ENCODE results near the gene MCC.

MCC gene

DNA sequence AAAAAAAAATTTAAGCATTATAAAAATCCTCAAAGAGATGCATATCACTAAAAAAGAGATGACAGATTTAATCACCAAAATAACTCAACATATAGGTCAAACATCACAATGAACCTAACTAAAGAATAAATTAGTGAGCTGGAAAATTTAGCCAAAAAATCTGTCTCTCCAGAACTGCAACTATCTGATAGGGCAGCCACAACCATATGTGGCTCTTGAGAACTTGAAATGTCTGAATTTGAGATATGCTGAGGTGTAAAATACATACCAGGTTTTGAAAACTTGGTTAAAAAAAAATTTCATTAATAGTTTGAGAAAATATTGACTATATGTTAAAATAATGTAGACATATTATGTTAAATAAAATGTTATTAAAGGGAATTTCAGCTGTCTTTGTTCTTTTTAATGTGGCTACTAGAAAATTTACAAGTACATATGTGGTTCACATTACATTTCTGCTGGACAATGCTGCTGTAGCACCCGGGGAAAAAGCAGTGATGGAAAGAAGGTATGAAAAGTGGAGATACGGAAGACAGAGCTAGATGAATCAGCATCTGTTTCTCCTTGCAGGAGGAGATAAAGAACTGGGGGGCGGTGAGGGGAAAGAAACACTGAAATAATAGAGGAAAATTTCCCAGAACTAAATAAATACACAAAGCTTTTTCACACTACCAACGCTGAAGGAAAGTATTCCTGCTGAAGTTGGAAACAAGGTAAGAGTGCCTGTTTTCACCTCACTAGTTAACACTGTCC lies 445.6 kb downstream of the MCC start:
- H3K9me3 ChIP-seq (ENCODE audit: insufficient read depth, low read length) = no peaks in the 10 kb centered on the region
- no peaks in the 10 kb centered on the region for H3F3A ChIP-seq (ENCODE audit: insufficient read depth)
- no peak for TF ChIP-seq EZH2phosphoT487 (conservative IDR thresholded peaks at IDR 0.05; ENCODE audit: low read length)
- TF ChIP-seq, protein P1, sequence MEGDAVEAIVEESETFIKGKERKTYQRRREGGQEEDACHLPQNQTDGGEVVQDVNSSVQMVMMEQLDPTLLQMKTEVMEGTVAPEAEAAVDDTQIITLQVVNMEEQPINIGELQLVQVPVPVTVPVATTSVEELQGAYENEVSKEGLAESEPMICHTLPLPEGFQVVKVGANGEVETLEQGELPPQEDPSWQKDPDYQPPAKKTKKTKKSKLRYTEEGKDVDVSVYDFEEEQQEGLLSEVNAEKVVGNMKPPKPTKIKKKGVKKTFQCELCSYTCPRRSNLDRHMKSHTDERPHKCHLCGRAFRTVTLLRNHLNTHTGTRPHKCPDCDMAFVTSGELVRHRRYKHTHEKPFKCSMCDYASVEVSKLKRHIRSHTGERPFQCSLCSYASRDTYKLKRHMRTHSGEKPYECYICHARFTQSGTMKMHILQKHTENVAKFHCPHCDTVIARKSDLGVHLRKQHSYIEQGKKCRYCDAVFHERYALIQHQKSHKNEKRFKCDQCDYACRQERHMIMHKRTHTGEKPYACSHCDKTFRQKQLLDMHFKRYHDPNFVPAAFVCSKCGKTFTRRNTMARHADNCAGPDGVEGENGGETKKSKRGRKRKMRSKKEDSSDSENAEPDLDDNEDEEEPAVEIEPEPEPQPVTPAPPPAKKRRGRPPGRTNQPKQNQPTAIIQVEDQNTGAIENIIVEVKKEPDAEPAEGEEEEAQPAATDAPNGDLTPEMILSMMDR (IDR thresholded peaks at IDR 0.05; ENCODE audit: insufficient read depth, low read length, poor library complexity, severe bottlenecking) = no peak
- no peaks in the 10 kb centered on the region for H3K79me2 ChIP-seq (ENCODE audit: insufficient read depth, low read length)
- H3K27ac ChIP-seq (ENCODE audit: low read depth, low read length) = no peak overlapping the region
- no peaks in the 10 kb centered on the region for H3K9me2 ChIP-seq (replicated peaks; ENCODE audit: insufficient read depth, low read length)
- H3K4me2 ChIP-seq (ENCODE audit: low read depth, low read length, poor library complexity, severe bottlenecking) = no peak overlapping the region
- H3K27me3 ChIP-seq (ENCODE audit: low read length) = no peaks in the 10 kb centered on the region
- H3K9ac ChIP-seq (ENCODE audit: low read length) = no peak overlapping the region
- H3K36me3 ChIP-seq (ENCODE audit: low read length) = no peaks in the 10 kb centered on the region
- H4K20me1 ChIP-seq (ENCODE audit: low read depth, low read length) = no peaks in the 10 kb centered on the region
- H2AFZ ChIP-seq (ENCODE audit: low read depth, low read length, severe bottlenecking) = no peak overlapping the region
- H3K4me3 ChIP-seq (ENCODE audit: insufficient read depth, low read length, poor library complexity, severe bottlenecking) = no peak overlapping the region

DNA sequence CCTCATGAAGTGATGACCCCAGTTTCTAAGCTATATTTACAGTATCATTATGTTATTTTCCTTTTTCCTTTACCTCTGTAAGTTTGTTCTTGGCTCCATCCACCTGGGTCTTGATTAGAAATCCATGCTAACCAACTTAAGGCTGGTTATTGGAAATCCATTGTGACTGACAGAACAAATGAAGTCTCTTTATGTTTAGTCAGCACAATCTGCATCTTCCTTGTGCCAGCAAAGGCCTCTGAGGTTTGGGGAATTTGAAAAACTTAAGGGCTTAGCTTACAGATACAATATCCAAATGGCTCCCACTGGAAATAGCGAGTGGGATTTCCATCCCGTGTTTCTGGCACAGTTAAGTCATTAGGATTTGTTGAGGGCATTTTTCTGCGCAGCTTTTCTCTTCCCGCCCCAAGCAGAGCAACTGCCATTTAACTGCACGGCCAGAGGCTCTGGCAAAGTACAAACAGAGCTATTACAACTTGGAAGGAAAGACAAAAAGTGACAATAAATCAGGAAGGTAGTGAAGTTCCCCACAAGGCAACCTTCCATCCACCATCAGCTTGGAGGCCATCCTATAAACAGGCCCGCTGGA lies 447.5 kb downstream of the MCC start:
- H3K9me3 ChIP-seq (ENCODE audit: insufficient read depth, low read length) = no peaks in the 10 kb centered on the region
- no peaks in the 10 kb centered on the region for H3K36me3 ChIP-seq (ENCODE audit: low read length)
- H3F3A ChIP-seq (ENCODE audit: insufficient read depth) = no peaks in the 10 kb centered on the region
- TF ChIP-seq EZH2phosphoT487 (conservative IDR thresholded peaks at IDR 0.05; ENCODE audit: low read length) = no peak
- no peaks in the 10 kb centered on the region for H3K79me2 ChIP-seq (ENCODE audit: insufficient read depth, low read length)
- H3K9ac ChIP-seq (ENCODE audit: low read length) = no peak overlapping the region
- H4K20me1 ChIP-seq (ENCODE audit: low read depth, low read length) = no peaks in the 10 kb centered on the region
- H3K4me3 ChIP-seq (ENCODE audit: insufficient read depth, low read length, poor library complexity, severe bottlenecking) = no peak overlapping the region
- H2AFZ ChIP-seq (ENCODE audit: low read depth, low read length, severe bottlenecking) = no peak overlapping the region
- no peak overlapping the region for H3K27ac ChIP-seq (ENCODE audit: low read depth, low read length)
- H3K4me2 ChIP-seq (ENCODE audit: low read depth, low read length, poor library complexity, severe bottlenecking) = no peak overlapping the region
- no peaks in the 10 kb centered on the region for H3K9me2 ChIP-seq (replicated peaks; ENCODE audit: insufficient read depth, low read length)
- no peaks in the 10 kb centered on the region for H3K27me3 ChIP-seq (ENCODE audit: low read length)

DNA sequence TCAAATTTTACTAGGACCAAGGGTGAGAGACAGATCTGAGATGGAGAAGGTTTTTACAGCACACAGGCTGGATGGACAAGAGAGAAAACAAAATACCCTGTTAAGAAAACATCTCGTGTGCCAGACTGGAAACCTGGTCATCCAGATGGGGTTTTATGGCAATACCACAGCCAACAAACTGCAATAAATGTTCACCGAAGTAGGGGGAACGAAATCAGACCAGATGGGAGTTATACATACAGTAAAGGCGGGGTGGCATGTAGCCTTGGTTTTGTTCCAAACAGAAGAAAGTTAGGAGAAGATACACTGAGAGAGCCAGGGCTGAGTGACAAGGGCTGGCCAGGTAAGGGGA lies 448.3 kb downstream of the MCC start:
- Histone ChIP-seq H3K9me2 (replicated peaks; ENCODE audit: insufficient read depth, low read length) (no peaks in the 10 kb centered on the region), H3K27ac (ENCODE audit: low read depth, low read length) (no peak overlapping the region), H3K27me3 (ENCODE audit: low read length) (no peaks in the 10 kb centered on the region), H2AFZ (ENCODE audit: low read depth, low read length, severe bottlenecking) (no peak overlapping the region), H3K9me3 (ENCODE audit: insufficient read depth, low read length) (no peaks in the 10 kb centered on the region), H3K9ac (ENCODE audit: low read length) (no peak overlapping the region), H3K36me3 (ENCODE audit: low read length) (no peaks in the 10 kb centered on the region), H4K20me1 (ENCODE audit: low read depth, low read length) (no peaks in the 10 kb centered on the region), H3F3A (ENCODE audit: insufficient read depth) (no peaks in the 10 kb centered on the region), H3K4me2 (ENCODE audit: low read depth, low read length, poor library complexity, severe bottlenecking) (no peak overlapping the region), H3K79me2 (ENCODE audit: insufficient read depth, low read length) (no peaks in the 10 kb centered on the region), H3K4me3 (ENCODE audit: insufficient read depth, low read length, poor library complexity, severe bottlenecking) (no peak overlapping the region)
- TF ChIP-seq, protein P1 (IDR thresholded peaks at IDR 0.05; ENCODE audit: insufficient read depth, low read length, poor library complexity, severe bottlenecking) = no peak
- TF ChIP-seq EZH2phosphoT487 (conservative IDR thresholded peaks at IDR 0.05; ENCODE audit: low read length) = no peak
